ENCODE measurements around the gene CHN2.

DNA sequence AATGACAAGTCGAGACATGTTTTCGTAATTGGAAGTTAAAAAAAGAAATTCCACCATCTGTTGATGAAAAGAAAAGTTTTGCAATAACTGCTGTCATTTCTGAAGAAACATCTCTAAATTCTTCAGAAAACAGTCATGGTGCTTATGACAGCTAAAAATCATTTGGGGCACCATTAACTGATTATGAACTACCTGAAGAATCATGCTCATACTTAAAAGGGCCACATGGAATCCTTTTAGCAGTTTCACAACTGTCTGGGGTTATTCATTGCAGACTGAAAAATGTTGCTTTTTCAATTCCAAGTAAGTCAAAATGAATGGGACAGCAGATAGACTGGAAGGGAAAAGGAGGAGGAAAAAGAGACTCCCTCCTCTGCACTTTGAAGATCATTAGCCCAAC, 134.2 kb downstream of the CHN2 start:
- no peak for TF ChIP-seq EP300 (IDR thresholded peaks at IDR 0.05; ENCODE audit: low read depth)
- TF ChIP-seq, protein P1, sequence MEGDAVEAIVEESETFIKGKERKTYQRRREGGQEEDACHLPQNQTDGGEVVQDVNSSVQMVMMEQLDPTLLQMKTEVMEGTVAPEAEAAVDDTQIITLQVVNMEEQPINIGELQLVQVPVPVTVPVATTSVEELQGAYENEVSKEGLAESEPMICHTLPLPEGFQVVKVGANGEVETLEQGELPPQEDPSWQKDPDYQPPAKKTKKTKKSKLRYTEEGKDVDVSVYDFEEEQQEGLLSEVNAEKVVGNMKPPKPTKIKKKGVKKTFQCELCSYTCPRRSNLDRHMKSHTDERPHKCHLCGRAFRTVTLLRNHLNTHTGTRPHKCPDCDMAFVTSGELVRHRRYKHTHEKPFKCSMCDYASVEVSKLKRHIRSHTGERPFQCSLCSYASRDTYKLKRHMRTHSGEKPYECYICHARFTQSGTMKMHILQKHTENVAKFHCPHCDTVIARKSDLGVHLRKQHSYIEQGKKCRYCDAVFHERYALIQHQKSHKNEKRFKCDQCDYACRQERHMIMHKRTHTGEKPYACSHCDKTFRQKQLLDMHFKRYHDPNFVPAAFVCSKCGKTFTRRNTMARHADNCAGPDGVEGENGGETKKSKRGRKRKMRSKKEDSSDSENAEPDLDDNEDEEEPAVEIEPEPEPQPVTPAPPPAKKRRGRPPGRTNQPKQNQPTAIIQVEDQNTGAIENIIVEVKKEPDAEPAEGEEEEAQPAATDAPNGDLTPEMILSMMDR (IDR thresholded peaks at IDR 0.05): no peak

All from transverse colon (tissue), 3 donors.